GM10847 (cell line): Measurements from ENCODE around the gene DYSF.

ENCODE experiments used
- POLR2A ChIP-seq: IDR thresholded peaks from 2 replicates; pipeline ENCODE4 v1.6.1; 2011; ENCODE audit not compliant: insufficient read length; ENCODE audit errors: extremely low read depth

DYSF gene

DNA sequence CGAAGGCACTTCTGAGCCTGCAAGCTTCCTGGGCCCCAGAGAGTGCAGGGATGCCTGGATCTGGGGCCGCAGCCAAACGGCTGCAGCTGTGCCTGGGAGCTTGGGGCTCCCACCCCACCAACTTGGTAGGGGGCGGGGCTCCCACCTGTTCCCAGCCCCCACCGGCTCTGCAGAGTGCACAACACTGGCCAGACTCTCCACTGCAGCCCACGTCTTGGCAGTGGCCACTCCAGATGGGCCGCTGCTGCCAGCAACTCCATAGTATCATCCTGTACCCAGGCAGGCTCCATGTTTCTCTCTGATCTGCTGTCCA is 9.9 kb downstream of the DYSF start:
- no peak for TF ChIP-seq POLR2A

DNA sequence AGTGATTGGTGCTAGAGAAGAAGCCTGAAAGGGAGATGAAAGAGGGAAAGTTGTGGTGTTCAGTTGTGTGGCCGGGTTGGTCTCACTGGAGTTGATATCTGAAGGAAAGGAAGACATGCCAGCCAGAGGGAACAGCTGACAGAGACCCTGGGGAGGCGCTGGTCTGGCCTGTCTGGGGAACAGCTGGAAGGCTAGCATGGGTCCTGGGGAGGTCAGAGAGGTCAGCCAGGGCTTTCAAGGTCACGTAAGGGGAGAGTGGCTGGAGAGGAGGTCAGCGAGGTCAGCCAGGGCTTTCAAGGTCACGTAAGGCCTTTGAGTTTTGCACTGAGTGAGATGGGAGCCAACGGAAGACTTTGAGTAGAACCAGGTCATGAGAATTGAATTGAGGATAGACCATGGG is 11.0 kb downstream of the DYSF start:
- no peak for TF ChIP-seq POLR2A

DNA sequence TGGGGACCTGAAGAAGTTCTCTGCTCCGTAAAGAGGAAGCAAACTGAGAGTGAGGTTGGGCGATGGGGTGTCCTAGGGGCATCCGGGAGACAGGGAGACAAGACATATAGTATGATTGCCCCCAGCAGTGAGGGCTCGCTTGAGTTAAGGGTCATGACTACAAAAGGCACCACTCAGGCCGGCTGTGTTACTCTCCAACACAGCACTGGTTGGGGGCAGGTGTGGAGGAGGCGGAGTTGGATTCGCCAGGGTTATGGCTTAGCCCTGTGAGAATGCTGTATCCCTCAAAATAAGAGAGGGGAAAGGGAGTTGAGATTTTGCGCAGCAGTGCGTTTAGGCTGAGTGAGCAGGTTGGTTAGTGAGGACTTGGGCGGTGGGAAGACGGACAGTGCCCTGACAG is 12.0 kb downstream of the DYSF start:
- no peak for TF ChIP-seq POLR2A

DNA sequence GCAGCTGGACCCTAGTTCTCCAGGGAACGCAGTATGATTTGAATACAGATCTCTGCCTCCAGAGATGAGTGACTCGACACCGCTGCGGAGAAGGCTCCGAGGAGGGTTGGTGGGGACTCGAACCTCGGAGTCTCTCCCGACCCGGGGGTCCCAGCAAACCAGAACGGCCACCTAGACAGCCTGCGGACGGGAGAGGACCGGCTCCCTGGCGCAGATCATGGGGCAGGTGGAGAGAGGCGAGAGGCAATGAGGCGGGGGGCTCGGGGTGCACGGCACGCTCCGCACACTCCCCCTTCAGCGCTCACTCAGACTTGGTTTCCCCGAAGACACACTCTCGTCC is 12.6 kb downstream of the DYSF start:
- no peak for TF ChIP-seq POLR2A

DNA sequence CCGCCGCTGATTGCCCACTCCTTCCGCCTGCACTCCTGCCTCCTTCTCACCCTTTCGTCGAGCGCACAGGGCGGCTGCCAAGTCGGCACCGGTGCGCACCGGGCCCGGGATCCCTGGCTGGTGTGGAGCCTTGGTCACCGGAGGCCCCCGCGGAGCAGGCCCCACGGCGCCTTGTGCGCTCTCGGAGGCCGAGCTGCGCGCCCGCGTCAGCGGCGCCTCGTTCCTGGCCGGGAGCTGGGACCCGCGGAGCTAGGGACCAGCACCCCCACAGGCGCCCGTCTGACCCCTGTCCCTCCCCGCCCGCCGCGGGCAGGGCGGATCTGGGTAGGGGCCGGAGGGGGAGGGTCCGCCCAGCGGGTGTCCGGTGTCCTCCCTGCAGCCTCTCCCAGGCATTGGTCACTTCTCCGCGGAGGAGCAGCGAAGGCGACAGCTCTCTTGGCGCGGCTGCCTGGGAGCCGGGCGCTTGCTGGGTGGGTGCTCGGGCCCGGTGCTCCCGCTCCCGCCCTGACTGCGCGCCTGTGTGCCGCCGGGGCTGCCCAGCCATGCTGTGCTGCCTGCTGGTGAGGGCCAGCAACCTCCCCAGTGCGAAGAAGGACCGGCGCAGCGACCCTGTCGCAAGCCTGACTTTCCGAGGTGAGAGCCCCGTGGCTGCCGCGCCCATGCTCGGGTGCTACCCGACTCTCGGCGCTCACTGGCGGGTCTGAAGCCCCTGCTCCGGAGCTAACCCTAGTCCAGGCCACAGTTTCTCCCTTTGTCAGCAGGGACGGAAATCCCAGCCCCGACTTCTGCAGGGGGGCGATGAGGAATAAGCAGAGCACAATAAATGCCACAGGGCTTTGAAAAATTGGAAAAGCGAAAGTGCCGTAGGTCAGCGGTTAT is 13.2 kb downstream of the DYSF start:
- no peak for TF ChIP-seq POLR2A

DNA sequence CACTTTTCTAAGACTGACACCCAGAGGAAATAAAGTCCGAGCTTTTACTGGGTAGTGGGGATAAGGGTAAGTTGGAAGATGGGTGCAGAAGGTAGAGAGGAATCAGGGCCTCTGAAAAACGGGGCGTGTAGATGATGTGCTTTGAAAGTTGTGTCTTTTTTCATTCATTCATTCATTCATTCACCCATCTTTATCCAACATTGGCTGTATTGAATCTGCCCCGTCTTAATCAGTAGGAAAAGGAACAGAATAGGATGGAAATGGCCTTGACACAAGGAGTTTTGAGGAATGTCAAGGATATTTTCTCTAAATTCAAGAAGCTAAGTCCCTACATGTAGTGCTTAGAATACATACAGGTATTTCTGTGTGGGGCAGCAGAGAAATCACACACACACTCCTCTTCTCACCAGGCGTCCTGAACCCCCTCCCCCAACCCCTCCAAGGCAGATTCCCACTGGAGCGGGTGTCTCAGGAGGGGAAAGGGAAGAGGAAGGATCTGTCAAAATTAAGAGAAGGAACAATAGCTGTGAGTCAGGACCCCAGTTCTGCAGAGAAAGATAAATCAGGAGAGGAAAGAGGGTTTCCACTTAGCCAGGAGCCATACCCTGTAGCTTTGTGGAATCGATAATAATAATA is 13.9 kb downstream of the DYSF start:
- TF ChIP-seq POLR2A = no peak

DNA sequence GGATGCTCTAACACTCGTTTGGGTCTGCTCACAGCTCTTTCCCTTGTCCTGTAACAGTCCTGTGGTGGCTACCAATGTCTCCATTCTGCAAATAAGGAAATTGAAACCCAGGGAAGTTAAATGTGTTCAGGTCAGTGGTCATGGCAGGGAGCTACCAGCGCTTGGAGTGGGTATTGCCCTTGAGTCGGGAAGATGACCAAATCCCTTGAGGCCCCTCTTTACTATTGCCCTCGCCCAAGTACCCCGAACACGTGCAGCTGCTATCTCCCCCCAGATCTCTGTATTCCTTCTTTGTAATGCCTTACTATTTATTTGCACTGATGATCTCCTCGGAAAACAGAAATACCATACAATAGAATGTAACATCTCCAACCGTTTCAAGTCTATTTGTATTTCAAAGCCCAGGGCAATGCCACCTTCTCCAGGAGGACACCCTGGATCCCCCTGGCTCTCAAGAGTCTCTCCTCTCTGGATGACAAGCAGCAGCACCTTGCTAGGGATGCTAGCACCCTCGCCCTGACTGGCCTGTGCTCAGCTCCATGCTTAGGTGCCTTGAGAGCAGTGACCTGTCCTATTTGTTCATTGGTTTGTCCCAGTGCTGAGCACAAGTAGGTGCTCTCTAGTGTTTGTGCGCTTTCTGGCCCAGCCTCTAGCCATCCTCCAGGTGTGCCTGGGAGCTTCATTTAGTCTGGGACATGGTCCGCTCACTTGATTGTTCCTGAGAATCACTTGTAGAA is 15.1 kb downstream of the DYSF start:
- no peak for TF ChIP-seq POLR2A

DNA sequence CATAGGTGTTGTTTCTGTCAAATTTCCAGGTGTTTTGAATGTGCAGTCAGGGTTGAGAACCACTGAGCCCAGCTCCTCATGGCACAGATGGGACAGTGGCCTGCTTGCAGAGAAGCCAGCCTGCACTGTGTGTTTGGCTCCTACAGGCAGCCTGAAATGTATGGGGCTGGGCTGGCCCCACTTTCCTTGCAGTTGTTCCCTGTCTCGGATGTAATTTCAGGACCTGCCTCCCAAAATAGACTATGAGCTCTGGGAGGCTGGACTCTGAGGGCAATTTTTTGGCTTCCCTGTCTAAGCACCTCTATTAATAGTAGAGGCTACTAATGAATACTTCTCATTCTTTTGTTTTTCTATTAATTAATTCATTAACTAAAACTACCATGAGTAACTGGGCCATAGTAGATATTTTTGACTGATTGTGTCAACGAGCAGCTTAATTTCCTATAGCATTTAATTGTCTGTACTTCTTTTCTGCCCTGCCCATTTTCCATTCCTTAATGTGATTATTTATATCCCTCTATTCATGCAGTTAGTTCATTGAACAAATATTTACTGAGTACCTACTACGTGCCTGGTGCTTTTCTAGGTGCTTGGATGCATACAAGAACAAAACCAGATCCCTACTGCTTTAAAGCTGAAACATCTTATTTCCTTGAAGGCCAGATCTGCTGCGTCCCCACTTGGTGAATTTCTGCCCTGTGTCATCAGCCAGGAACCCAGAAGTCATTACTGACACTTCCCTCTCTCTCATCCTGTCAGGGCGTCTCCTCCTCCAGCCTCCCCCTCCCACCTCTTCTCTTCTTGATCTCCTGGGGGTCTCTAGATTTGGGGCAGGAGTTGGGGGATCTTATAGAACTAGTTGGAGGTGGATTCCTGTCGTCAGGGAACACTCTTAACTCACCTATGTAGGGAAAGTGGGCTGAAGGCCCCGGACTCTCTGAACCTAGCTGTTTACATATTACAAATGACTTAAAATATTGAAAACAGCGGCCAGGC is 16.3 kb downstream of the DYSF start:
- TF ChIP-seq POLR2A = no peak

DNA sequence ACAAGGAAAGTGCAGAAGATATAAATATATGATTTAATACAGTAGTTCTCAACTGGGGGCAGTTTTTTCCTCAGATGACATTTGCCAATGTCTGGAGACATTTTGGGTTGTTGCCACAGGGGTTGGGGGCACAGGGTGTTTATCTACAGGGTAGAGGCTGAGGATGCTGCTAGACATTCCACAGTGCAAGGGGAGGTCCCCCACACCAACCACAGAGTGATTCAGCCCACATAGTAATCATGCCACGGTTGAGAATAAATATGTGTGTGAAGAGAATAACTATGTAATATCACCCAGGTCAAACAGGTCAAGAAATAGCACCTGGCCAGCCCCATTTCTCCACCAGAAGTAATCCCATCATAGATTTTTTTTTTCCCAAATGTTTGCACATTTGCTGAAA is 17.9 kb downstream of the DYSF start:
- TF ChIP-seq POLR2A = no peak

DNA sequence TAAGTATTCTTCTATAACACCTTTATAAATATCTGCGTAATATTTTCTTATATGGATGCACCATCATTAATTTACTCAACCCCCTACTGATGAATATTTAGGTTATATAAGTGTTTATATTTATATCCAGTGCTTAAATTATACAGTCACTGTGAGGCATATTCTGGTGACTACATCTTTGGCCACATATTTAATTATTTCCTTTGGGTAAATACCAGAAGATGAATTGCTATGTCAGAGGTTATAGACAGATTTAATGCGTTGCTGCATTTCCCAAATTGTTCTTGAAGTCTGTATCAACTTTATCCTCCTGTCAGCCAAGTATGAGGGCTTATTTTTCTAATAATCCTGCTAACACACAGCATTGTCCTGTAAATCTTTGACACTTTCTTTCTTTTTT is 18.7 kb downstream of the DYSF start:
- TF ChIP-seq POLR2A = no peak

DNA sequence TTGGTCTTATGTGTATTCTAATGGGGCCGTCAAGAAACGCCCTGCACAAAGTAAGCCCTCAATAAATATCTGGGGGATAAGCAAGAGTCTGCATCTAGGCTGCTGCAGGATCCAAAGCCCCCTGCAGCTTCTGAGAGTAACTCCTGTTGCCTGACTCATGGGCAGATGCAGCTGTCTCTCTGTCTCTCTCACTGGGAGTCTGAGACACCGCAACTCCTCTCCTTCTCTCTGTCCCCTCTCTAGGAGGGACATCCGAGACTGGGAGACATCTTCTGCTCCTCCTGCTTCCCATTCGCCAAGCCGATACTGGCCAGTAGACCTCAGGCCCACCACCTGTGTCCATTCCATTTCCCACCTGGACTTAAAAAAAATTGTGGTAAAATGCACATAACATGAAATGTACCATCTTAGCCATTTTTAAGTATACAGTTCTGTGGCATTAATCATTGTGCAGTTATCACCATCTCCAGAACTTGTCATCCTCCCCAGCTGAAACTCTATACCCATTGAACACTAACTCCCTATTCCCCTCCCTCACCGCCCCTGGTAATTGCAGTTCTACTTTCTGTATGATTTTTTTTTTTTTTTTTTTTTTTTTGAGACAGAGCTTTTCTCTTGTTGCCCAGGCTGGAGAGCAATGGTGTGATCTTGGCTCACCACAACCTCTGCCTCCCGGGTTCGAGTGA is 20.1 kb downstream of the DYSF start:
- no peak for TF ChIP-seq POLR2A

DNA sequence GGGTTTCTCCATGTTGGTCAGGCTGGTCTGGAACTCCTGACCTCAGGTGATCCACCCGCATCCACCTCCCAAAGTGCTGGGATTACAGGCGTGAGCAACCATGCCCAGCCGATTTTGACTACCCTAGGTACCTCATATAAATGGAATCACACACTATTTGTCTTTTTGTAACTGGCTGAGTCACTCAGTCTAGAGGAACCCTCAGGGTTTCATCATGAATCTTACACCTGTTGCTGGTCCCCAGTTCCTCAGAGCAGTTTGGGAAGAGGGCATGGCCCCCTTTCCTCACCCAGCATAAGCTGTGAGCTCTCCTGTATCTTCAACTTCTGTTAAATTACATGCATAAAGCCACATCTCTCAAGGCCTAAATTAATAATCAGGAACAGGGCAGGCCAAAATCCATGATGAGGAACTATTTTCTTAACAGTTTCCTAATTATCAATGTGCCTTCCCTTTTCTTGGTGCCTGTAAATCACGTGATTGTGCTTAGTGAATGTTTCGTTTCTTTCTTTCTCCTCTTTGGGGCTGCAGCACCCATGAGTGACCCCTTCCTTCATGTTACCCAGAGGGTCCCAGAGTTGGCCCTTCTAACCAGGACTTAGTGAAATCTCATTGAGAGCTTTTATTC is 20.9 kb downstream of the DYSF start:
- no peak for TF ChIP-seq POLR2A

DNA sequence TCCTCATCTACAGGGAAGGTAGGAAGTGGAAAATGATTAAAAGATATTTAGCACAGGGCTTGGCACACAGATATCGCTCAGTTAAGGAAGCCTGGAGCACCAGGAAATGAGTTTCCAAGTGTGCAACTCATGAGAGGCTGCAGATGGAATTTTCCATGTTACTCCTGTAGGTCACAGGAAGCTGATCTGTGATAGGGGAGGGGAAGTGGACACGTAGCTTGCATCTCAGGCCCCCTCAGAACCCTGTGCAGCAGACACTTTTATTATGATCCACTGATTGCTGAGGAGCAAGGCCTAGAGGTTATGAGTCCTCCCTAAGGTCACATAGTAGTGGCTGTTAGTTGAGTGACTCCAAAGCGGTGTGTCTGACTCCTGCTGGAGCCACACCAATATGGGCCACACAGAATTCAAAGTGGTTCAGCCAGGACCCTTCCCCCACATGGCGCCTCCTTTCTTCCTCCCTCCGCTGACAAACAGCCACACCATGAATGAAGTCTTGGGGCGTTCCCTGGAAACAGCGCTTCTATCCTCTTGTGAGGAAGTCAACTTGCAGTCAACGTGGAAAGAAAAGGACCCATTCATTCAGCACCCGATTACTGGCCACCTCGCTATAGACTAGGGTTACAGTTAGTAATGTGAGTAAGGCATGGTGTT is 21.5 kb downstream of the DYSF start:
- TF ChIP-seq POLR2A = no peak

DNA sequence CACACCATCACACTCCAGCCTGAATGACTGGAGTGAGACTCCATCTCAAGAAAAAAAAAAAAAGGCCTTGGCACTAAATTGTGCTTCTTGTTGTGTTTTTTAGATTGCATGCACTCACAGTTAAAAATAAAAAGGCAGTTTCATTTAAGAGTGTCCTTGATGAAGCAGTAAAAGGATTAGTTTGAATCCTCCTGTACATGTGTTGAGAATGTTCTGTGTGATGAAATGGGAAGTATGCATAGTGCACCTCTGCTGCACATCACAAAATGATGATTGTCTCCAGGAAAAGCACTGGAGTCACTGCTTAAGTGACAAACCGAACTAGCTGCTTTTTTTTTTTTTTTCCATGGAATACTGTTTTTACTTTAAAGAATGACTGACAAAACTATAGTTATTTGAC is 23.1 kb downstream of the DYSF start:
- TF ChIP-seq POLR2A = no peak
